K562 (cell line): ENCODE results near the gene RNF167. TPM values are rescaled to one million over a fixed set of nuclear protein-coding genes. Genes with fewer than 3 reads are reported as not detected.
A peak's percentile ranks its signal among the peaks of the same experiment; 100 is the strongest.

Experiments used
- ETV1 ChIP-seq: fragments of 450-650 bp; conservative IDR thresholded peaks from 2 replicates; pipeline ENCODE4 v1.6.1; 2016; ENCODE audit warnings: missing genetic modification characterization, control low read depth, low read depth, missing compliant biosample characterization
- FOXO4 ChIP-seq: fragments of 450-650 bp; formaldehyde crosslinking; IDR thresholded peaks from 2 replicates; pipeline ENCODE4 v1.4.0; 2020; ENCODE audit warnings: mild to moderate bottlenecking, moderate library complexity
- L3MBTL2 ChIP-seq: fragments of 450-650 bp; IDR thresholded peaks from 2 replicates; pipeline ENCODE4 v1.6.1; 2016; ENCODE audit warnings: mild to moderate bottlenecking, moderate library complexity
- SMARCE1 ChIP-seq: fragments of 450-650 bp; IDR thresholded peaks from 2 replicates; pipeline ENCODE4 v1.7.1; 2016; ENCODE audit warnings: mild to moderate bottlenecking
- SRSF3 ChIP-seq: fragments of 200-400 bp; formaldehyde crosslinking; IDR thresholded peaks from 2 replicates; pipeline ENCODE4 v1.6.1; 2016; ENCODE audit warnings: mild to moderate bottlenecking, low read length, moderate library complexity; ENCODE audit not compliant: insufficient read depth
- SUPT5H ChIP-seq: fragments of 450-650 bp; IDR thresholded peaks from 2 replicates; pipeline ENCODE4 v1.6.1; 2016
- polyA plus RNA-seq, 8 experiments: library from polyadenylated mRNA; depleted of rRNA in 4 of 8; stranded (reverse) in 5 of 8; unstranded in 3 of 8; fragments of >200 nt; fragmentation: Nextera tagmentation in 2 of 8; fragmentation: Illumina TruSeq in 1 of 8; extraction: Ambion mirVana in 2 of 8; extraction: Trizol in 1 of 8; gene quantifications; 2 replicates each; pipeline versions ENCODE4 v1.2.1 to v1.2.3, GENCODE V29; 2011 to 2014; ENCODE audit warnings: inconsistent platforms in 1 of 8, missing spikeins in 1 of 8
- total RNA-seq, 7 experiments: library from RNA; depleted of rRNA in 6 of 7; stranded (reverse); fragments of >200 nt in 6 of 7; fragmentation: Illumina TruSeq in 2 of 7; extraction: Trizol in 2 of 7; gene quantifications; 2 replicates each; pipeline versions ENCODE4 v1.2.1 to v1.2.3, GENCODE V29; 2011 to 2021; ENCODE audit warnings: low replicate concordance in 1 of 7
- TF ChIP-seq, protein P1 (sequence below): fragments of 450-650 bp; IDR thresholded peaks from 2 replicates; pipeline ENCODE4 v1.7.1; 2018; ENCODE audit warnings: mild to moderate bottlenecking, low read depth; ENCODE audit not compliant: partially characterized antibody
- TF ChIP-seq, protein P2 (sequence below), 2 experiments: fragments of 450-650 bp in 1 of 2; sonication (generic) in 1 of 2; formaldehyde crosslinking in 1 of 2; IDR thresholded peaks in 1 of 2; conservative IDR thresholded peaks in 1 of 2; 2 replicates each; pipeline versions ENCODE4 v1.6.1 to v1.8.1; 2016 to 2023; ENCODE audit warnings: mild to moderate bottlenecking in 2 of 2, moderate library complexity in 2 of 2, inconsistent platforms in 1 of 2, missing genetic modification reagents in 1 of 2
- TF ChIP-seq, protein P3 (sequence below), 2 experiments: fragments of 450-650 bp in 1 of 2; sonication (generic) in 1 of 2; formaldehyde crosslinking in 1 of 2; IDR thresholded peaks; 2 replicates each; pipeline versions ENCODE4 v1.7.1 to v1.9.0; 2016 to 2022; ENCODE audit warnings: inconsistent platforms in 1 of 2, mild to moderate bottlenecking in 1 of 2, missing genetic modification reagents in 1 of 2

Gene RNF167
- total and polyA plus RNA-seq, 9 of the 15 experiments (the other 6 are each of a cell fraction or from before 2014, with no cell fraction given): 16.5 to 143 (median 45.5) TPM

DNA sequence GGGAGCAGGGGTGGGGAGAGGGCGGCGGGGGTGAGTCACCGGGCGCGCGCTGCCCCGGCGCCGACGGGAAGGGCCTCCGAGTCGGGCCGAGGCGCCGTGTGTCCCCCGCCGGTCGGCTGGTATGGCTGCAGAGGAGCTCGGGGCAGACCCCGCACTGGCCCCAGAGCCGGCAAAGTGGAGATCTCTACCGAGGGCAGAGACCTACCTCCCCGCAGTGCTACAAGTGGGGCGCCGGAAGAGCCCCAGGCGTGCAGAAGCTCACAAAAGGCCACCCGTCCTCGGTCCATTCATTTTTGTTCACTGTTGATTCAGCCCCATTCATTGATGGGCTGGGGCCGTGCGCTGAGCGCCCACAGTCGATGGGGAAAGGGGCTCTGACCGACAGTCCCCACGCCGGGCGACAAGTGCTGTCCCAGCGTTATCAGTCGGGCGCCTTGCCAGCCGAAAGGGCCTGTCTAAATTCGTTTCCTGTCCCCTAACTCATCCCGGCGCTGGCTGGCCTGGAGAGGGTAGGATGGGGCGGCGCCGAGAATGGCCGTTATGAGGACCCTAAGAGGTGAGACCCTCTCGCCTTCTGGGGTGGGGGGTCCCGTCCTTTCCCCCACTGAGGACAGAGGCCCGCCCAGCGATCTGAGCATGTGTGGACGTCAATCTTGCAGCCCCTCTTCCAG is 10.1 kb downstream of the RNF167 start (continued):
- TF ChIP-seq FOXO4 (no peak), SUPT5H (peak; percentile 69), L3MBTL2 (0 out of 2 replicates have a peak, but pooled peaks have one; percentile 9), SRSF3 (0 out of 2 replicates have a peak, but pooled peaks have one; percentile 60), SMARCE1 (peak; percentile 51; the same call in 1 of the 2 replicates), ETV1 (tag) (peak; percentile 41; the same call in 1 of the 2 replicates)
- TF ChIP-seq, protein P1, sequence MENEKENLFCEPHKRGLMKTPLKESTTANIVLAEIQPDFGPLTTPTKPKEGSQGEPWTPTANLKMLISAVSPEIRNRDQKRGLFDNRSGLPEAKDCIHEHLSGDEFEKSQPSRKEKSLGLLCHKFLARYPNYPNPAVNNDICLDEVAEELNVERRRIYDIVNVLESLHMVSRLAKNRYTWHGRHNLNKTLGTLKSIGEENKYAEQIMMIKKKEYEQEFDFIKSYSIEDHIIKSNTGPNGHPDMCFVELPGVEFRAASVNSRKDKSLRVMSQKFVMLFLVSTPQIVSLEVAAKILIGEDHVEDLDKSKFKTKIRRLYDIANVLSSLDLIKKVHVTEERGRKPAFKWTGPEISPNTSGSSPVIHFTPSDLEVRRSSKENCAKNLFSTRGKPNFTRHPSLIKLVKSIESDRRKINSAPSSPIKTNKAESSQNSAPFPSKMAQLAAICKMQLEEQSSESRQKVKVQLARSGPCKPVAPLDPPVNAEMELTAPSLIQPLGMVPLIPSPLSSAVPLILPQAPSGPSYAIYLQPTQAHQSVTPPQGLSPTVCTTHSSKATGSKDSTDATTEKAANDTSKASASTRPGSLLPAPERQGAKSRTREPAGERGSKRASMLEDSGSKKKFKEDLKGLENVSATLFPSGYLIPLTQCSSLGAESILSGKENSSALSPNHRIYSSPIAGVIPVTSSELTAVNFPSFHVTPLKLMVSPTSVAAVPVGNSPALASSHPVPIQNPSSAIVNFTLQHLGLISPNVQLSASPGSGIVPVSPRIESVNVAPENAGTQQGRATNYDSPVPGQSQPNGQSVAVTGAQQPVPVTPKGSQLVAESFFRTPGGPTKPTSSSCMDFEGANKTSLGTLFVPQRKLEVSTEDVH: no peak
- TF ChIP-seq, protein P2, sequence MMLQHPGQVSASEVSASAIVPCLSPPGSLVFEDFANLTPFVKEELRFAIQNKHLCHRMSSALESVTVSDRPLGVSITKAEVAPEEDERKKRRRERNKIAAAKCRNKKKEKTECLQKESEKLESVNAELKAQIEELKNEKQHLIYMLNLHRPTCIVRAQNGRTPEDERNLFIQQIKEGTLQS (IDR thresholded peaks at IDR 0.05): 0 out of 2 replicates have a peak, but pooled peaks have one; percentile 3
- TF ChIP-seq, protein P2 (CRISPR knock-in tag; conservative IDR thresholded peaks at IDR 0.05): no peak
- TF ChIP-seq, protein P3, sequence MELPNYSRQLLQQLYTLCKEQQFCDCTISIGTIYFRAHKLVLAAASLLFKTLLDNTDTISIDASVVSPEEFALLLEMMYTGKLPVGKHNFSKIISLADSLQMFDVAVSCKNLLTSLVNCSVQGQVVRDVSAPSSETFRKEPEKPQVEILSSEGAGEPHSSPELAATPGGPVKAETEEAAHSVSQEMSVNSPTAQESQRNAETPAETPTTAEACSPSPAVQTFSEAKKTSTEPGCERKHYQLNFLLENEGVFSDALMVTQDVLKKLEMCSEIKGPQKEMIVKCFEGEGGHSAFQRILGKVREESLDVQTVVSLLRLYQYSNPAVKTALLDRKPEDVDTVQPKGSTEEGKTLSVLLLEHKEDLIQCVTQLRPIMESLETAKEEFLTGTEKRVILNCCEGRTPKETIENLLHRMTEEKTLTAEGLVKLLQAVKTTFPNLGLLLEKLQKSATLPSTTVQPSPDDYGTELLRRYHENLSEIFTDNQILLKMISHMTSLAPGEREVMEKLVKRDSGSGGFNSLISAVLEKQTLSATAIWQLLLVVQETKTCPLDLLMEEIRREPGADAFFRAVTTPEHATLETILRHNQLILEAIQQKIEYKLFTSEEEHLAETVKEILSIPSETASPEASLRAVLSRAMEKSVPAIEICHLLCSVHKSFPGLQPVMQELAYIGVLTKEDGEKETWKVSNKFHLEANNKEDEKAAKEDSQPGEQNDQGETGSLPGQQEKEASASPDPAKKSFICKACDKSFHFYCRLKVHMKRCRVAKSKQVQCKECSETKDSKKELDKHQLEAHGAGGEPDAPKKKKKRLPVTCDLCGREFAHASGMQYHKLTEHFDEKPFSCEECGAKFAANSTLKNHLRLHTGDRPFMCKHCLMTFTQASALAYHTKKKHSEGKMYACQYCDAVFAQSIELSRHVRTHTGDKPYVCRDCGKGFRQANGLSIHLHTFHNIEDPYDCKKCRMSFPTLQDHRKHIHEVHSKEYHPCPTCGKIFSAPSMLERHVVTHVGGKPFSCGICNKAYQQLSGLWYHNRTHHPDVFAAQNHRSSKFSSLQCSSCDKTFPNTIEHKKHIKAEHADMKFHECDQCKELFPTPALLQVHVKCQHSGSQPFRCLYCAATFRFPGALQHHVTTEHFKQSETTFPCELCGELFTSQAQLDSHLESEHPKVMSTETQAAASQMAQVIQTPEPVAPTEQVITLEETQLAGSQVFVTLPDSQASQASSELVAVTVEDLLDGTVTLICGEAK (IDR thresholded peaks at IDR 0.05): peak; percentile 9; the same call in 1 of the 2 replicates
- TF ChIP-seq, protein P3 (CRISPR knock-in tag; IDR thresholded peaks at IDR 0.05): no peak
